22Rv1 (cell line): ENCODE results near the gene DGCR2.

Source experiments
- ZFX ChIP-seq: fragments of 450-650 bp; IDR thresholded peaks from 2 replicates; pipeline ENCODE4 v1.6.1; 2017; ENCODE audit warnings: antibody characterized with exemption, borderline replicate concordance
- TF ChIP-seq, protein P1 (sequence below): fragments of 450-650 bp; IDR thresholded peaks from 2 replicates; pipeline ENCODE4 v1.5.1; 2017; ENCODE audit warnings: mild to moderate bottlenecking

DNA sequence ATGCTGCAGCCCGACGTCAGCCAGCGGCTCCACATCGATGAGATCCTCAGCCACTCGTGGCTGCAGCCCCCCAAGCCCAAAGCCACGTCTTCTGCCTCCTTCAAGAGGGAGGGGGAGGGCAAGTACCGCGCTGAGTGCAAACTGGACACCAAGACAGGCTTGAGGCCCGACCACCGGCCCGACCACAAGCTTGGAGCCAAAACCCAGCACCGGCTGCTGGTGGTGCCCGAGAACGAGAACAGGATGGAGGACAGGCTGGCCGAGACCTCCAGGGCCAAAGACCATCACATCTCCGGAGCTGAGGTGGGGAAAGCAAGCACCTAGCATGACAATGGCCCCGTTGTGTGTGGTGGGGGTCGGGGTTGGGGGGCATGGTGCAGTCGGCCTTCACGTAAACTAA is 9.9 kb upstream of the DGCR2 start:
- TF ChIP-seq, protein P1, sequence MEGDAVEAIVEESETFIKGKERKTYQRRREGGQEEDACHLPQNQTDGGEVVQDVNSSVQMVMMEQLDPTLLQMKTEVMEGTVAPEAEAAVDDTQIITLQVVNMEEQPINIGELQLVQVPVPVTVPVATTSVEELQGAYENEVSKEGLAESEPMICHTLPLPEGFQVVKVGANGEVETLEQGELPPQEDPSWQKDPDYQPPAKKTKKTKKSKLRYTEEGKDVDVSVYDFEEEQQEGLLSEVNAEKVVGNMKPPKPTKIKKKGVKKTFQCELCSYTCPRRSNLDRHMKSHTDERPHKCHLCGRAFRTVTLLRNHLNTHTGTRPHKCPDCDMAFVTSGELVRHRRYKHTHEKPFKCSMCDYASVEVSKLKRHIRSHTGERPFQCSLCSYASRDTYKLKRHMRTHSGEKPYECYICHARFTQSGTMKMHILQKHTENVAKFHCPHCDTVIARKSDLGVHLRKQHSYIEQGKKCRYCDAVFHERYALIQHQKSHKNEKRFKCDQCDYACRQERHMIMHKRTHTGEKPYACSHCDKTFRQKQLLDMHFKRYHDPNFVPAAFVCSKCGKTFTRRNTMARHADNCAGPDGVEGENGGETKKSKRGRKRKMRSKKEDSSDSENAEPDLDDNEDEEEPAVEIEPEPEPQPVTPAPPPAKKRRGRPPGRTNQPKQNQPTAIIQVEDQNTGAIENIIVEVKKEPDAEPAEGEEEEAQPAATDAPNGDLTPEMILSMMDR, result no peak
- no peak for TF ChIP-seq ZFX
